Calu3 (cell line): ENCODE results near the gene RAPGEF4. TPM values are rescaled to one million over a fixed set of nuclear protein-coding genes. Genes with fewer than 3 reads are reported as not detected.

Experiments used
- BruUV-seq: library from RNA; stranded (reverse); fragments of 400-500 nt; replicated peaks from 2 replicates; lab custom pipeline; 2021; lab: Mats Ljungman, UMichigan
- CTCF ChIA-PET: fragments of 300-600 bp; sonication (Branson Sonifier 250); formaldehyde crosslinking; loops from one replicate; lab custom pipeline; 2022; ENCODE audit warnings: antibody characterized with exemption; lab: Charles Lee
- DNase-seq: peaks from one replicate; pipeline ENCODE4 v3.0.0; 2022
- H3K27ac Mint-ChIP-seq: one replicate; pipeline ENCODE4 v1.8.0; 2022; ENCODE audit warnings: mixed read lengths; ENCODE audit not compliant: unreplicated experiment
- H3K27me3 Mint-ChIP-seq: one replicate; pipeline ENCODE4 v1.8.0; 2022; ENCODE audit warnings: mixed read lengths; ENCODE audit not compliant: unreplicated experiment
- H3K36me3 Mint-ChIP-seq: one replicate; pipeline ENCODE4 v1.8.0; 2022; ENCODE audit warnings: mild to moderate bottlenecking, moderate library complexity, mixed read lengths; ENCODE audit not compliant: insufficient read depth, unreplicated experiment
- H3K4me1 Mint-ChIP-seq: one replicate; pipeline ENCODE4 v1.8.0; 2022; ENCODE audit warnings: mild to moderate bottlenecking, low read depth, mixed read lengths; ENCODE audit not compliant: unreplicated experiment
- H3K4me3 Mint-ChIP-seq: one replicate; pipeline ENCODE4 v1.8.0; 2022; ENCODE audit warnings: mild to moderate bottlenecking, low read depth, moderate library complexity, mixed read lengths; ENCODE audit not compliant: unreplicated experiment
- H3K9me3 Mint-ChIP-seq: one replicate; pipeline ENCODE4 v1.8.0; 2022; ENCODE audit warnings: low read depth, mixed read lengths; ENCODE audit not compliant: unreplicated experiment
- CTCF ChIP-seq: fragments of 200-600 bp; IDR thresholded peaks from one replicate; pipeline ENCODE4 v1.8.0; 2022; ENCODE audit warnings: antibody characterized with exemption; ENCODE audit not compliant: unreplicated experiment
- intact Hi-C: fragments of 100-400 bp; cut with micrococcal nuclease; formaldehyde crosslinking; loops from one replicate; pipeline ENCODE4 v1.10.0; 2022; ENCODE audit not compliant: unreplicated experiment
- total RNA-seq: library from RNA; stranded (reverse); gene quantifications from 2 replicates; pipeline ENCODE4 v1.2.3, GENCODE V29; 2022

The RAPGEF4 gene
- total RNA-seq, 1 experiment from 2014 or later: 1.8 TPM

GRCh38 chr2:173062801-173063200 is 327.2 kb downstream of the RAPGEF4 start:
- CTCF ChIA-PET: no interaction called here
- intact Hi-C loops: no loop called here

DNA sequence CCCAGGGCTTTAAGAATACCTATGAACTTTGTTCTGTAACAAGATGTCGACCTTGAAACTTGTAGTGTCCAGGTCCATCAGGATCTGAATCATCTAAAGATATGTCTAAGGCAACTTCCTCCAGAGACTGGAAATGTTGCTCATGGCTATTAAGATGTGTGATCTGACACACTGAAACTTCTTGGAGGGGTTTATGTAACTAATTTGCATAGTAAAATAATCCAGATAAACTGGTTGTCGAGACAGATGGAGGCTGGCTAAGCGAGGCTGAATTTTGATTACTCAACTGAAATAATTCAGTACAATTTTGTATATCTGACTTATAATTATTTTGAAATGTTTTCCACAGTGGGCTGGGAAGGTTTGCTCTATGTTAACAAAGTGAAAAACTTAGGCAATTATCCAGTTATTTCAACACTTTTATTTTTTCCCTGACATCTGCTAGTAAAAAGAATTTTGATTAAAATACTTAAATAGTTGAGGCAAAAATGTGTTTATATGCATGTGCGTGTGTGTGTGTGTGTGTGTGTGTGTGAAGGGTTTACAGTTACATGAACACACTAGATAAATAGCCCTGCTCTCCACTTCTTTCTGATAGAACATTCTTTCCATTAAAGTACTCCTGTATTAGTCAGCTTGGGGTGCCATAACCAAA is 328.6 kb downstream of the RAPGEF4 start:
- no peak overlapping the region for H3K27ac Mint-ChIP-seq
- DNase-seq: no peak
- no TSS peak for BruUV-seq
- no peaks in the 10 kb centered on the region for H3K27me3 Mint-ChIP-seq
- CTCF ChIA-PET: no interaction called here
- no peak overlapping the region for H3K4me3 Mint-ChIP-seq
- no peaks in the 10 kb centered on the region for H3K36me3 Mint-ChIP-seq
- H3K9me3 Mint-ChIP-seq: no peaks in the 10 kb centered on the region
- no peak for TF ChIP-seq CTCF
- intact Hi-C loops: no loop called here
- H3K4me1 Mint-ChIP-seq: peaks cover 20% of the 10 kb centered on the region

More at GRCh38 chr2:173062801-173063200, 327.2 kb downstream of the RAPGEF4 start:
- Mint-ChIP-seq H3K27ac (no peak overlapping the region), H3K36me3 (no peaks in the 10 kb centered on the region), H3K4me3 (no peak overlapping the region), H3K9me3 (no peaks in the 10 kb centered on the region), H3K27me3 (no peaks in the 10 kb centered on the region), H3K4me1 (peaks cover 22% of the 10 kb centered on the region)
- no TSS peak for BruUV-seq
- DNase-seq: no peak
- TF ChIP-seq CTCF: no peak

GRCh38 chr2:173066887-173067676 is 331.4 kb downstream of the RAPGEF4 start:
- intact Hi-C loops: no loop called here
- CTCF ChIA-PET: no interaction called here

More at GRCh38 chr2:173066887-173067676, 331.4 kb downstream of the RAPGEF4 start:
- no peaks in the 10 kb centered on the region for H3K27me3 Mint-ChIP-seq
- no peak overlapping the region for H3K4me3 Mint-ChIP-seq
- no peaks in the 10 kb centered on the region for H3K4me1 Mint-ChIP-seq
- H3K27ac Mint-ChIP-seq: no peak overlapping the region
- H3K36me3 Mint-ChIP-seq: no peaks in the 10 kb centered on the region
- DNase-seq: no peak
- no peaks in the 10 kb centered on the region for H3K9me3 Mint-ChIP-seq
- TF ChIP-seq CTCF: no peak
- no TSS peak for BruUV-seq
